EL (cell line): ENCODE data around the gene THRA.

Experiments
- DNase-seq: peaks from one replicate; pipeline ENCODE4 v3.0.0-alpha.2; 2016

The THRA gene

DNA sequence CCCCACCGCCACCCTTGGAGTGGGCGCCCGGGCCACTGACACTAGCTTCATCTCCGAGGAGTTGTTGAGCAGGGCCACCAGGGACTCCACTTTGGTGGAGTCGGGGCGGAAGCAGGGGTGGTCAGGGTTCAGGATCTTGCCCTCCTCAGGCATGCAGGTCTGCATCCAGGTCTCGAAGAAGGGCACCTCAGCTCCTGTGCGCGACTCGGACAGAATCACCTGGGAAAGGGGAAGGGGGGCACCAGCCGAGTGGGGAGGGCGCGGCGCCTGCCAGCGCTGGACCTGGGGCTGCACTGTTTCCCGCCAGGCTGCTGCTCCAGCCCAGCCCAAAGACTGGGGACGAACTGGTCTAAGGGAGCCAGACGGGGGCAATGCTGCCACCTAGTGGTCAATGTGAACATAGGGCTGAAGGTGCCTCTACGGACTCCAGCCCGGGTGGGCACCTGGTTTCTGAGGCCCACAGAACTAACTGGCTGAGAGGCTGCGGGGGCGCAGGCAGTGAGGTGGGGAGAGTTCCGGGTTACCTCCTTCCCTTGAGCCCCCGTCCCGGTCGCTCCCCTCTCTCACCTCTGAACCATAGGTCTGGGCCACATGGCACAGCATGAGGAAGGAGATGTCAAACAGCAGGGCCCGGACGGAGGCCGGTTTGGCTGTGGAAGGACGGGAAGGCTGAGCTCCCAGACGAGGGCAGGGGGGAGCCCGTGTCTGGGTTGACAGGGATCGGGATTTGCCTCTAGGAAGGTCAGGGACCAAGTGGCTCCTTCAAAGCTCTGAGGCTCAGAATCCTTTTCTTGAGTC is 35.8 kb upstream of the THRA start:
- peak; percentile 85 for DNase-seq

DNA sequence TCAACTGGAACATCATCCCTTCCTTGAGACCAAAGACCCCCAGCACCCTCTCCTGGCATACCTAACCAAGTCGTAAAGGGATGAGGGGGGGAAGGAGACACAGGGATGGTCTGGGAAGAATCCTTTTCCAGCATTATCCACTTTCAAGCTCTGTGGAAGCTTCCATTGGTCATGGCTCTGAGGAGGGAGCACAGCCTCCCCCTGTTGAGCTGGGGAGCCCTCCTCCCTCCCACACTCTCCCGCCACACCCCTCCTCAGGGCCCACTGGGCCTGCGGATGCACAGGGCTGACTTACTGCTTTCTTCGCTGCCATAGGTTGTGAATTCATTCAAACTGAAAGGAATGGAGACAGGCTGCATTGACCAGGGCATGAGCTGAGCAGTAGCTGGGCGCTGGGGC is 35.2 kb upstream of the THRA start:
- no peak for DNase-seq

DNA sequence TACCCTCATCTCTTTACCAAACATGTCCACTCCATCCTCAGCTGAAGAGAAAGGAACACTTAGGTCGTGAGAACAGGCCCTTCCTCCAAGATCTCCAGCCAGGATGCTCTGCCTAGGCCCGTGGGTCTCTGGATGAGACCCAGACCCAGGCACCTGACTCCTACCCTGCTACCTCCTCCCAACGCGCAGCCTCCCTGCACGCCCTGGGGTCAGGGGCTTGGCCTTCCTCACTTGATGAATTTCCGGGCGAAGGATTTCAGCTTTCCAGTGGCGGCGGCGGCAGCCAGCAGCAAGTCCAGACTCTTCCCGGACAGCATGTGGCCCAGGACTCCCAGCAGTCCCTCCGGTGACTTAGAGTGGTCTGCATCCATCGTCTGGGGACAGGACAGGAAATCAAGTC is 34.2 kb upstream of the THRA start:
- DNase-seq: no peak

DNA sequence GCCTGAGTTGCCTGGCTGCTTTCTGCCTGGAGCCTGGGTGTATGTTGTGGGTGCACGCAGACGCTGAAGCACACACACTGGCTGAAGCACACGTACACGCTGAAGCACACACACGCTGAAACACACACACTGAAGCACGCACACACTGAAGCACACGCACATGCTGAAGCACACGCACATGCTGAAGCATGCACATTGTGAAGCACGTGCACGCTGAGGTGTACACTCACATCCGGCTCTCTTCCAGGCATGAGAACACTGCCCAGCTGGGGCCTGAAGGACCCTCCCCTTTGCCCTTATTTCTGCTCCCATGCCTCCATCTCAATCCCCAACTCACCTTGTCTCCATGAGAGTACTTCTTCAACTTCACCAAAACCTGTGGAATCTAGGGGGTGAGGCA is 31.1 kb upstream of the THRA start:
- DNase-seq: no peak

DNA sequence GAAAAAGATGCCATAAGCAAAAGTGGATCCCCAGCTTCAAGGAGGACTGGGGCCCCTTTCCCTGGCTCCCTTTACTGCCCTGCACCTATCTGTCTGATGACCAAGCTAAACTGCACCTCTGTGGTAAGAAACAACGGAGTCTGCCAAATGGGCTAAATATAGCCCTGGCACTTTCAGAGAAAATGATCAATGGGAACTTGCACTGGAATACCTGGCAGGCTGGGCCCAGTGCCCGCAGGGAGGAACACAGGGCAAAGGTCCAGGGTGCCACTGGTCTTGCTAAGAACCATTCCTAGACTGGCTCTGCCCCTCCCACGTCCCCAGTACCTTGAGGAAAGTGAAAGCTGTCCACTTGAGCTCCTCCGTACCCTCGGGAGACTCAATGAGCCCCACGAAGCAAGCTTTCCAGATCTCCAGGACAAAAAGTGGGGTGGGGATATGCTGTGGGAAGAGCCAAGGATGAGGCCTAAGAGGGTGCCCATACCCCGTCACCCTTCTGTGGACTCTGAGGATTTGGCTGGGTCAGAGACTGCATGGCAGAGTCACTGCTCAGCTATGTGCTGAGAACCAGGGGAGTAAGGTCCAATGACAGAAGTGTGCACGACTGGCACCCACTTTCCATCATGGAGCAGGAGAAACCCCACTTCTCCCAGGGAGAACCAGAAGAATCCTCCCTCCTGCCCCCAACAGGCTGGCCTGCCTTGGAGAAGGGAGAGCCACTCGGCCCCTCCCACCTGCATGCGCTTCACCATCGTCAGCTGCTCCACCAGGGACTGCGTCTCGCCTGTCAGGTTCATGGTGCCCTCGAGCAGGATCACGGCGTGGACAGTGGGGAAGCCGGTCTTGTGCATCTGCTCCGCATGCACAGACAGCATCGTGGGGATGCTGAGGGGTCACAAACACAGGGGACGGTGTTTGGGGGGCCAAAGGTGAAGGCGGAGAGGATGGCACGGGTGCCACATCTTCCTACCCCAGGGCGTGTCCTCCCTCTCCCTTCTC is 30.1 kb upstream of the THRA start:
- no peak for DNase-seq

DNA sequence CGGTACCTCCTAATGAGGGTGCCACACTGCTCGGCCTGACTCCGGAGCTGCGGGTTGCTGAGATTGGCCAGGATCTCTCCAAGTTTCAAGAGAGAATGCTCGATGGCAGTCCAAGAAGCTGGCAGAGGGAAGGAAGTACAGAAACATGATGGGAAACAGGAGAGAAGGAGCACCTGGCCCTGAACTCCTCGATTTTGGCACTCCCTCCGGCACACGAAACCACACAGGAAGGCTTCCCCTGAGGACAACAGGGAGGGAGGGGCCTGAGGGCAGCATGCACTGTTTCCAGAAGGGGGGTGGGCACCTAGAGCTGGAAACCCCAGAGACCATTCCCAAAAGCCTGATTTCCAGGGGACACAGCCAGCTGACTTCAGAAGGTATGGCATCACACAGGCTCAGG is 29.4 kb upstream of the THRA start:
- DNase-seq: no peak

DNA sequence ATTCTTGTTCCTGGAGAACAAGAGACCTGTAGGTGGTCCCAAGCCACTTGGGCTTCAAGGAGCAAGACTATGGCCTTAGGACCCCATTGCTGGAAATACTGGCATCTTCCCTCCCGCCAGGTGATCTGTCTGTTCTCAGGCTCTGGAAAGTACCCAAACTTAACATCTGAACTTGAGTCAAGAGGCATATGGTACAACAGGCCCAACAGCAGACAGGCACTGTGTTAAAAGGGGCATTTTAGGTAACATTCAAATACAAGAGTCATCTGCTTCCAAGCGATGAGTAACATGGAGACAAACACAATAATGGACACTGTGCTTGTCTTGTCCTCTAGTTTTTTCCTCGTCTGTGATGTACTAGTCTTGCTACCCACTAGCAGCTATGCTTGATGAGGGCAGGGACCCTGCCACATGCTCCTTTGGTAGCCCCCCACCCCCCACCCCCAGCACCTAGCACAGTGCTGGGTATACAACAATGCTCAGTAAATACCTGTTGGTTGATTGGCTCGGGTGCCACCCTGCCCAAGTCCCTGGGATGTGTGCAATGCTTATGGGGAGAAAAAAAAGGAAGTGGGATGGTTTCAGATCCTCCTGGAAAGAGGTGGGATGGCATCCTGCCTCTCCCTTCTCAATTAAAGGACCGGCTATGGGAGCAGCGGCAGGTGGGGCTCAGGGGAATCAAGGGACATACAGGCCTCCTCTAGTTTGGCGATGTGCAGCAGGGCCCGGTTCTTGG is 28.2 kb upstream of the THRA start:
- no peak for DNase-seq

DNA sequence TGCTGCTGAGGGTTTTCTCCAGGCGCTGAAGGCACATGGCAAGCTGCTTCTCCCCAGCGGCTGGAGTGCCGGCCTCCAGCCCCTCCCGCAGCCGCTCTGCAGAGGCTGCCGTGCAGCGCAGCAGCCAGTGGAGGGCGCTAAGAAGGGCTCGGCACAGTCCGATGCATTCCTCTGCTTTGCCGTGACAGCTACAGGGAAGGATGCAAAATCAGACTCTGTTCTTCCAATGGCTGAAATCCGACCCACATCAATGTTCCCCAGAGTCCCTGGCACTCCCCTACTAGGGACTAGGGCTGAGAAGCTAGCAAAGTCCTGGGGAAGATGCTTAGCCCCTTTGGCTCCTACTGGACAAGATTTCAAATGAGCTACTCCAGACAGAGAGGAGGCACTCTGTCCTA is 27.6 kb upstream of the THRA start:
- peak; percentile 39 for DNase-seq

DNA sequence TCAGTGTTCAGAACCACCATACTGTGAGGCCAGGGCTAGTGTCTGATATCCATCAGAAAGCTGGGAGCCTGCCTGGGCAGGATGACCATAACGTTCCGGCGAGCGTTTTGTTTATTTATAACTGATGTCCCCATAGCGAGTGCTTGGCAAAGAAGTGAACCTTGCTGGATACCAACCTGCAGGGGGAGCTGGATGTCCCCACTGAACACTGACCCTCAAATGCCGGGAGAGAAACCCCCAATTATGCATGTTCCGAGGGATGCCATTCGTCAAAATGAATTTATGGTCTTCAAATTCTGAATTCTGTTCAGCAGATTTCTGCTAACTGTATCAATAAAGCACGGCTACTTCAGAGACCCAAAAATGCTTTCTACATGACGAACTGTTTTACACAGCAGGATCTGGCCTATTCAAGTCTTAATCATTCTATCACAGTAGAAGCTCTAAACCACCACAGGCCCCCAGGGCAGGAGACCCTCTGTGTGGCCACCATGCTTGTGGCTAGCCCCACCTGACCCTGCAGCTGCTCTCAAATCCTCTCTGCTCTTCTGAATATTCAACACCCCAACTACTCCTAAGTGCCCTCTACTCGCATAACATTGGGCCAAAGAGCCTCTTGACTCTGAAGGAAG is 23.8 kb upstream of the THRA start:
- DNase-seq: peak; percentile 82

DNA sequence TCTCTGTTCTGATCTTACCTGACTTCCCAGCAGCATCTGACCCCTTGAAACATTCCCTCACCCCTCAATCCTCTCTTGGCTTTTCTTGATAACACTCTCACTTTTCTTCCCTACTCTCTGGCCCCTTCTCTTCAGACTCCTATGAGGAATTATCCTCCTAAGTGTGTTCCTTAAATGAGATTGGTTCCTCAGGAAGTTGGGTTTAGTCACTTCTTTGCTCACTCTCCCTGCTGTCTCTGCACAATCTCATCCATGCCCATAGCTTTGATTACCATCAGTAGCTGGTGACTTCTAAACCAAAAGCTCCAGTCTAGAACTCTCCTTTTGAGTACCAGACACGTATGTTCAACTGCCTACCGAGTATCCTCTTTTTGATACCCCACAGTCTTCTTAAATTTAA is 21.6 kb upstream of the THRA start:
- DNase-seq: no peak

DNA sequence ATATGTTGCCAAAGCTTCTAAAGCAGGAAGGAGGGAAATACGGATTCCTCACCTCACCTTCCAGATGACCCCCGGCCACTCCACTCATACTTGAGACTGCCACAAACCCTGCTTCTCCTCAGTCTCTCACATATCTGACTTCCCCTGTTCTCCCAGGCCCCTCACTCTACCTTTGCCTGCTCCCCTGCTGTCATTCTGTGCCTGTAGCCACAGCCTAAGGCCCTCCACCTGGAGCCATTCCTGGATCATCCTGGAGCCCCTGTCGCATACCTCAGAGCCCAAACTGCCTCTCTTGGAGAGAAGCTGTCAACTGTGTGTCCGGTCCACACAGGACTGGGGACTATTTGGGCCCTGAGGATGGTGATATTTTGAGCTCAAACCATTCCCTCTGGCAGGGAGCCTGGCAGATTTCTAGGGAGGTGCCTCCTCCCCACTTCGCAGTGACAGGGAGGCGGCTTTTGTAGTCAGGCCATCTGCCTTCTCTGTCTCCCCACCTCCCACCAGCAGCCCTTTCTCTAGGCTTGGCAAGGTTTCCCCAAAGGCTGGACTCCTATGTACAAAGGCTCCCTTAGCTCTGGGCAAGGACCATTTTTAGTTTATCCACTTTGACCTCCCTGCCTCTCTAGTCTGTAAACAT is 6.3 kb upstream of the THRA start:
- DNase-seq: no peak

DNA sequence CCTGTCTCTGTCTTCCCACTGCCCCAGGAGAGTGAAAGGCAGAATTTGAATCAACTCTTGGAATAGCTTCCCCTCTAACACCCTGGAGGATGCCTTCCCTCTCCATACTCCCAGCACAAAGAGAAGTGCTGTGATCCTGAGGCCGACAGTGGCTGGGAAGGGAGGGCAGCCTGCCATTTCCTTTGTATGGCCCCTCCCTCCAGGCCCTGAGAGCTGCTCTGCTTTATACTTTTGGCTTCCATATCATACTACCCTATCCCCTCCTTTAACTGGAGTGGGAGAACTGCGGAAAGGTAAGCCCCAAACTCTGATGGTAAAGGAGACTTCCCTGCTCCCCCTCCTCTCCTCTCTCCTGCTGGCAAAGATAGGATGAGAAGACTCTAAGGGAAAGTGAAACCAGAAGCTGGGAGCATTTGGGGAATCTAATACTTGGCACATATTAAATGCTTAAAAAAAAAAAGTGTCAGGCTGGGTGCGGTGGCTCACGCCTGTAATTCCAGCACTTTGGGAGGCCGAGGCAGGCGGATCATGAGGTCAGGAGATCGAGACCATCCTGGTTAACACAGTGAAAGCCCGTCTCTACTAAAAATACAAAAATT is 4.5 kb upstream of the THRA start:
- no peak for DNase-seq

DNA sequence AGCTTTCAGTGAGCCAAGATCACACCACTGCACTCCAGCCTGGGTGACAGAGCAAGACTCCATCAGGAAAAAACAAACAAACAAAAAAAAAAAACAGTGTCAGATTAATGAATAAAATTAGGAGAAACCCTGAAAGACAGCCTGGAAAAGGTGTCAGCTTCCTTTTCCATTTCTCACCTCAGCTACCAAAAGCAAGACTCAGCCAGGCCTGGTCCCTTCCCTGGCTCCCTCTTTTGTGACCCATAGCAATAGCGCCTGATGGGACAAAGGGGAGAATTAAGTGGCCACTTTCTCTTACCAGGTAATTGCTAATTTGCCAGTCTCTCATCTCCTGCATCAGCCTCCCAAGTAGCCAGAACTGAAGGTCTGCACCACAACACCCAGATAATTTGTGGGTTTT is 3.9 kb upstream of the THRA start:
- DNase-seq: no peak

DNA sequence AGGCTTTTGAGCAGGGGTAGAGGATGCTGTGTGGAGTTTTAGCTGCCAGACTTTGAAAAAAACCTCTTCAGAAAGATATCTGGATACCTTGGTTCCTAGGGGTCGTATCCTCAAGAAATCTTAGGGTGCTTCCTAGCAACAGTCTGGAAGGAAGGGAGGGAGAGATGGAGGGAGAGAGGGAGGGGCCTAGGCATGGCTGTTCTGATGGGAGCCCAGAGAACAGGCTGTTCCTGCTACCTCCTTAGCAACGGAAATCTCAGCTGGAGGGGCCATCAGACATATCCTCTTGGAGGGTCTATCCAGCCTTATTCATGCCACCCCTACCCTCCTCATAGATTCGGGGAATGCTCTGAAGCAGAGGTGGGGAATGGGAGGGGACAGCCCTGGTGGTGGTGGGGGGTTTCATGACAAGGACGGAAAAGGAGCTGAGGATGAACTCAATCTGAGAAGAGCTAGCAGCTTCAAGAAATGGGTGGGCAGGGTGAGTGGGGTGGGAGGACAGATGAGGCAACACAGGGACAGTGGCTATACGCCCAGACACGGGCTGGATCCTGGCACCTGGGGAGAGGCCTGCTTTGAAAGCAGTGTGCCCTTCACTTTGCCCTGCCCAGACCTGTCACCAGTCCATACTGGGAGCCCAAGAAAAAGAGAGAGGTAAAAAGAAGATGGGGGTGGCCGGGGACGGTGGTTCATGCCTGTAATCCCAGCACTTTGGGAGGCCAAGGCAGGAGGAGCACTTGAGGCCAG is 2.9 kb upstream of the THRA start:
- DNase-seq: no peak

DNA sequence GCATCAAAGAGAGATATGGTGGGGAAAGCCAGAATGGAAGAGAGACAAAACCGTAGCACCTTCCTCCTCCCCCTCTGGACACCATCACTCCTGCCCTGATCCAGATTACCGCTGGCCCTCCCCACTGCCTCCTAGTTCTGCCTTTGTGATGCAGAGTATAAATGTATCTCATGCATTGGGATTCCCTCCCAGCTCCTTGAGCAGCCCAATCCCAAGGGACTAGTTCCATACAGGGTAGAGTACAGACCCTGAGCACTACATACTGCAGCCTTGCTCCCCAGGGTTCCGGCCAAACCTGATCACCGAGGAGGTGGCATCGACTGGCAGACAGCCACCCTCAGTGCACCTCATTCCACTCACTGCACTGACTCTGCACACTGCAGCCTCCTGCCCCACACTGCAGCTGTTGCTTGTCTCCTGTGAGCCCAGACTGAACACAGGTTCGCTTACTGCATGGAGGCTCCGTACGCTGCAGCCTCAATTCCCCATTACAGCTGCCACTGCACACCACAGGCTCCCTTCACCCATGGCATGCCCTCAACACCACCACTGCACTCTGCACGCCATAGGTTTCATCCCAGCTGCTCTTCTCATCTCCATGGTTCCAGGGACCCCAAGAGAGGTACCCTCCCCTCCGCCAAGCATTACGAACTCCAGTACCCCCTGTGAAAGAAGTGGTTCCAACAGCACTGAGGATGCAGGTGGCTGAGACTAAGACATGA is 1.7 kb upstream of the THRA start:
- DNase-seq: no peak

DNA sequence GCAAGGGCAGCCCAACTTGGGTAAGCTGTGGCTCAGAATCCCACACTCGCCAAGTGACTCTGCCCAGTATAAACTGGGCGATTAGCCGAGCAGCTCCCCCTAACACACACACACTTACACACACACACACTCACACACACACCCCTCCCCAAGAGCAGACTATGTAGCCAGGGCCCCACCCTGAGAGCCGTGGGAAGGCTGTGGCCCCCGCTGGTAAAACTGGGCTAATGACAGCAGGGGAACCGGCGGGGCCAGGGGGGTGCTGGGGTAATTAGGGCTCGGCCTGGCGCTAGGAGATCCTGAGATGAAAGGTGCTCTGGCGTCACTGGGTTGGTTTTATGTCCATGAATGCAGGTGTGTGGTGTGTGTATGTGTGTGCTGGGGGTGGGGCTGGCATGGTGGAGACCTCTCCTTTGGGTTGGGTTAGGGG is 1.1 kb upstream of the THRA start:
- DNase-seq: no peak

DNA sequence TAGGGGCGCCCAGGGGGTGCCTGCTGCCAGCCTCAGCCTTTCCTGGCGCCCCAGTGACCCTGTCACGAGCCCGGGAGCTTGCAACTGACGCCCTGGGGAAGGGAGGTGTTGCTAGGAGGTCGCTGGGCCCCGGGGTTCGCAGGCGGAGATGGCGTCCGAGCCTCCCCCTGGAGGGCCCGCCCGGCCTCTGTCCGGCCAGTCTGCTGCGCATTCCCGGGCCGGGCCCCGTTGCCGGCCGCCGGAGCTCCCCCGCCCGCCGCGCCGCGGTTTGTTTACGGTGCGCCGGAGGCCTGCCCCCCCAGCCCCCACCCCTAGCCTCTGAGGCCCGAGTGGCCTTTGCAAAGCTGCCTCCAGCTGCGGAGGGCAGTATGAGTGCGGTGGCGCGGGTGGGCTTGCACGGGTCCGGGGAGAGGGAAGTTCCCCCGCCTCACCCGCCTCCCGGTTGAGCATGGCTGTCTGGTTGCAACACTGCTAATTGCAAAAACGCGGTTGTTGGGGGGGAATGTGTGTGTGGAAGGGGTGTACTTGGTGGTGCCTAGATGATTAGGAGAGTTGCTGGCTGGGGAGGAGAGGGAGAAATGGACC is 514 bp downstream of the THRA start:
- DNase-seq: no peak

DNA sequence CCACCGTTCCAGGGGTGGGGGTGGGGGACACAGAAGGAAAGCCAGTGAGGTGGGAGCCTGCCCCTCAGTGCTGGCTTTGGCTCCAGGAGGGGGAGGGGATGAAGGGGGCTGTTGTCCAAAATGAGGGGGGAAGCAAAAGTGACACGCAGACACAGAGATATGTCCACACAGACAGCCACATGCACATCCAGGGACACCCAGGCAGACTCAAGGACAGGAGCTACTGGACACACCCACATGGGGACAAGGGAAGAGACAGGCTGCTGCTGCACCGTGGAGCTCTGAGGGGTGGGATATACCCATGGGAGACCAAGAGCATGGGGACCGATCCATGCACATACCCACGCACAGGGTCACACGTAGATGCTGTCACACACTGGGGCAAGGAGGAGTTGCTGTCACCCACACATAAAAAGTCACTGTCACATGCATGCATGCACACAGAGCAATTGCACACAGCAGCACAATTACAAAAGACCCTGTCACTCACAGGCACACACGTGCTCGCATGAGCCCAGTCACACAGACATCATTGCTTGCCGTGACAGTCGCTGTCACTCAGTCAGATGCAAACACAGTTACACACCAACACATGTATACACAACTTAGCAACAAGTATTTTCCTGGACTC is 1.3 kb downstream of the THRA start:
- DNase-seq: no peak

DNA sequence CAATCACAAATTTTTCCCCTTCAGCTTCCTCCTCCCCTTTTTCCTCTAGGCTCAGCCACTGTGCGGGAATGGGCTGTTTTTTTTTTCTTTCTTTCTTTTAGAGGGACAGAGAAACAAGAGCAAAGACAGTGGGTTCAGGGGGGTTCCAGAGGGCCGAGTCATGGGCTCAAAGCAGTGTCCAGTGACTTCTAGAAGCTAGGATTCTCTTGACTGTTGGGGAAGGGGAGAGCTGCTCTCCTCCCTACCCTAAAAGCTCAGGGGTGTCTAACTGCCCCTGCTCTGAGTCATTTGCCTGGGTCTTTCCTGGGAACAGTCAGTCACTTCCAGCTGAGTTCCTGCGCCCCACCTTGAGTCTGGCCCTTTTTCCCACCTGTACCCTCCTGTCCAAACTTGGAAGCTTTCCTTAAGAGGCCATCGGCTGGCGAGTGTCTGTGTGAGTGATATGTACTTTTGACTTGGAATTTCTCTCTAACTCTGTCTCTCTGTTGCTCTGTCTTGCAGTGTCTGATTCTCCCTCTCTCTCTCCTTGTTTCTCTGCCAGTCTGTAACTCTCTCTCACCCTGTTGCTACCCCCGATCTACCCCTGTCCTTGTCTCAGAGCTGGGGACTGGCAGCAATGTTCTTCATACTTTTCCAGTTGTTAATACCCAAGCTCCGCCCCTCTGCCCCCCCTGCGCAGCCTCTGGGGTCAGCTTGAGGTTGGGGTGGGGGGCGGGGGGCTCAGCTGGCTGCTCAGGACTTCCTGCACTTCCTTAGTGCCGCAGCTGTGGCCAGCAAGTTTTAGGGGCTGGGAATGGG is 2.4 kb downstream of the THRA start:
- peak; percentile 70 for DNase-seq
